ENCODE data around the gene KCNJ15. TPM values are rescaled to one million over a fixed set of nuclear protein-coding genes. Genes with fewer than 3 reads are reported as not detected.

KCNJ15 gene
- total and polyA plus RNA-seq, 8 donors = 54.1 to 103 (median 80.7) TPM

- no peaks in the 10 kb centered on the region for H3K9me3 ChIP-seq
- peaks cover 10 to 17% of the 10 kb centered on the region in 2 donors for H3K4me1 ChIP-seq
- no peak for ATAC-seq
- no peak overlapping the region for H3K4me3 ChIP-seq
- TF ChIP-seq CTCF (IDR thresholded peaks at IDR 0.05) = no peak
- H3K27me3 ChIP-seq = no peaks in the 10 kb centered on the region
- intact Hi-C loops (cut with DNase I) = no loop called here
- H3K36me3 ChIP-seq = no peaks in the 10 kb centered on the region
- no peak overlapping the region for H3K27ac ChIP-seq
- DNase-seq = no peak
Observed at GRCh38 chr21:38327984-38328383, 71.2 kb downstream of the KCNJ15 start.

GRCh38 chr21:38329162-38329561, 72.4 kb downstream of the KCNJ15 start:
- H3K4me3 ChIP-seq = no peak overlapping the region
- no peak overlapping the region for H3K27ac ChIP-seq
- peaks cover 5 to 6% of the 10 kb centered on the region in 2 donors for H3K4me1 ChIP-seq
- H3K27me3 ChIP-seq = no peaks in the 10 kb centered on the region
- no peak for DNase-seq
- intact Hi-C loops (cut with DNase I) = no loop called here
- no peaks in the 10 kb centered on the region for H3K9me3 ChIP-seq
- H3K36me3 ChIP-seq = no peaks in the 10 kb centered on the region
- no peak for ATAC-seq
- no peak for TF ChIP-seq CTCF (IDR thresholded peaks at IDR 0.05)

- intact Hi-C loops (cut with DNase I) = no loop called here
- Histone ChIP-seq H3K4me3 (no peak overlapping the region), H3K4me1 (peaks cover 0 to 5% of the 10 kb centered on the region in 2 donors), H3K36me3 (no peaks in the 10 kb centered on the region), H3K27ac (no peak overlapping the region), H3K27me3 (no peaks in the 10 kb centered on the region), H3K9me3 (no peaks in the 10 kb centered on the region)
- DNase-seq = no peak
- no peak for TF ChIP-seq CTCF (IDR thresholded peaks at IDR 0.05)
- no peak for ATAC-seq
Observed at GRCh38 chr21:38330666-38331065, 73.9 kb downstream of the KCNJ15 start.

GRCh38 chr21:38333301-38334272, 76.8 kb downstream of the KCNJ15 start:
- Histone ChIP-seq H3K4me1 (no peaks in the 10 kb centered on the region), H3K9me3 (no peaks in the 10 kb centered on the region), H3K36me3 (no peaks in the 10 kb centered on the region), H3K27me3 (no peaks in the 10 kb centered on the region), H3K27ac (no peak overlapping the region), H3K4me3 (no peak overlapping the region)
- peak in 1 of 2 donors; percentile 12 for TF ChIP-seq CTCF (IDR thresholded peaks at IDR 0.05)
- ATAC-seq = peak; percentile 50
- intact Hi-C loops (cut with DNase I) = no loop called here
- DNase-seq = no peak

- H3K4me3 ChIP-seq = no peak overlapping the region
- no peaks in the 10 kb centered on the region for H3K27me3 ChIP-seq
- DNase-seq (no peak), ATAC-seq (no peak)
- no peak for TF ChIP-seq CTCF (IDR thresholded peaks at IDR 0.05)
- no peaks in the 10 kb centered on the region for H3K9me3 ChIP-seq
- H3K4me1 ChIP-seq = no peaks in the 10 kb centered on the region
- no peaks in the 10 kb centered on the region for H3K36me3 ChIP-seq
- intact Hi-C loops (cut with DNase I) = no loop called here
- no peak overlapping the region for H3K27ac ChIP-seq
Observed at GRCh38 chr21:38334866-38335265, 78.1 kb downstream of the KCNJ15 start.

Measured in left lung (tissue), 10 donors.